HG03196 (cell line): Measurements from ENCODE around the gene FHL2.

Experiments used
- ATAC-seq: cut with Tn5 transposase; IDR thresholded peaks from one replicate; pipeline ENCODE4 v1.9.1; 2021; ENCODE audit not compliant: unreplicated experiment

Gene FHL2

GRCh38 chr2:105321875-105322646 lies 76.8 kb downstream of the FHL2 start:
- no peak for ATAC-seq

GRCh38 chr2:105320651-105321215 lies 78.1 kb downstream of the FHL2 start:
- no peak for ATAC-seq

GRCh38 chr2:105317937-105318336 lies 80.9 kb downstream of the FHL2 start:
- no peak for ATAC-seq

GRCh38 chr2:105315314-105315713 lies 83.5 kb downstream of the FHL2 start:
- peak; percentile 39 for ATAC-seq

GRCh38 chr2:105313877-105314276 lies 85.0 kb downstream of the FHL2 start:
- ATAC-seq = no peak
